A673 (cell line): ENCODE measurements around the gene DNAJB2. TPM values are rescaled to one million over a fixed set of nuclear protein-coding genes. Genes with fewer than 3 reads are reported as not detected.
"Not testable (repeated sequence)": the region's sequence is repeated elsewhere in the genome, so short reads cannot be mapped to it uniquely, and the experiment has no call there.

Experiments
- BruUV-seq: library from RNA; stranded (reverse); fragments of 400-500 nt; replicated peaks from 2 replicates; lab custom pipeline; 2021; lab: Mats Ljungman, UMichigan
- CTCF ChIA-PET: fragments of 300-600 bp; sonication (Branson Sonifier 250); formaldehyde crosslinking; loops from one replicate; lab custom pipeline; 2022; ENCODE audit warnings: antibody characterized with exemption; lab: Charles Lee
- POLR2A ChIA-PET: fragments of 300-600 bp; sonication (Branson Sonifier 250); formaldehyde crosslinking; loops from one replicate; lab custom pipeline; 2022; ENCODE audit warnings: antibody characterized with exemption; ENCODE audit not compliant: low non-redundant PET; lab: Charles Lee
- DNase-seq: peaks from one replicate; pipeline ENCODE4 v3.0.0-alpha.2; 2015; ENCODE audit warnings: low spot score
- H3K27ac ChIP-seq: fragments of 200-600 bp; sonication (generic); 2 replicates; pipeline ENCODE4 v1.5.1; 2016; ENCODE audit warnings: mixed run types, low read depth, mild to moderate bottlenecking, mixed read lengths, antibody characterized with exemption, low read length; ENCODE audit not compliant: poor library complexity, severe bottlenecking
- H3K27me3 ChIP-seq: fragments of 200-600 bp; sonication (generic); replicated peaks from 2 replicates; pipeline ENCODE4 v1.6.1; 2017; ENCODE audit warnings: mixed run types, low read depth, mild to moderate bottlenecking, mixed read lengths, antibody characterized with exemption, low read length; ENCODE audit not compliant: insufficient read depth, poor library complexity
- H3K36me3 ChIP-seq: fragments of 200-600 bp; sonication (generic); 2 replicates; pipeline ENCODE4 v1.6.1; 2016; ENCODE audit warnings: mixed run types, mild to moderate bottlenecking, mixed read lengths, antibody characterized with exemption, low read length; ENCODE audit not compliant: insufficient read depth, poor library complexity, severe bottlenecking
- H3K4me1 ChIP-seq: fragments of 200-600 bp; sonication (generic); 2 replicates; pipeline ENCODE4 v1.6.1; 2017; ENCODE audit warnings: mixed run types, mild to moderate bottlenecking, mixed read lengths, antibody characterized with exemption, low read length; ENCODE audit not compliant: insufficient read depth, poor library complexity, severe bottlenecking
- H3K4me3 ChIP-seq: fragments of 200-600 bp; sonication (generic); 2 replicates; pipeline ENCODE4 v1.5.1; 2016; ENCODE audit warnings: low read depth, mixed run types, mild to moderate bottlenecking, mixed read lengths, low read length; ENCODE audit not compliant: poor library complexity, severe bottlenecking
- H3K9me3 ChIP-seq: fragments of 200-600 bp; sonication (generic); 2 replicates; pipeline ENCODE4 v1.6.1; 2016; ENCODE audit warnings: mixed run types, low read depth, mild to moderate bottlenecking, mixed read lengths, antibody characterized with exemption, low read length; ENCODE audit not compliant: poor library complexity, severe bottlenecking
- CTCF ChIP-seq: fragments of 300-800, 200-600 bp; sonication (generic); conservative IDR thresholded peaks from 2 replicates; pipeline ENCODE4 v1.5.1; 2017; ENCODE audit warnings: low read depth, mild to moderate bottlenecking, antibody characterized with exemption, low read length, moderate library complexity, mixed read lengths
- EZH2 ChIP-seq: fragments of 200-600 bp; sonication (generic); IDR thresholded peaks from 2 replicates; pipeline ENCODE4 v1.6.1; 2017; ENCODE audit warnings: borderline replicate concordance, low read depth, mild to moderate bottlenecking, mixed read lengths, antibody characterized with exemption, low read length; ENCODE audit not compliant: poor library complexity, severe bottlenecking
- intact Hi-C: fragments of 100-400 bp; cut with micrococcal nuclease; formaldehyde crosslinking; loops from one replicate; pipeline ENCODE4 v1.10.0; 2022; ENCODE audit not compliant: unreplicated experiment
- total RNA-seq: library from RNA; stranded (reverse); gene quantifications from 2 replicates; pipeline ENCODE4 v1.2.3, GENCODE V29; 2021

The DNAJB2 gene
- total RNA-seq, 1 experiment from 2014 or later: 24.4 TPM

- intact Hi-C loops: no loop called here
- TF ChIP-seq EZH2 (no peak), CTCF (no peak)
- no peaks in the 10 kb centered on the region for H3K4me1 ChIP-seq
- no peaks in the 10 kb centered on the region for H3K9me3 ChIP-seq
- H3K4me3 ChIP-seq: no peak within 1 kb of the TSS
- no TSS peak for BruUV-seq
- CTCF ChIA-PET: no interaction called here
- H3K27me3 ChIP-seq: peaks cover 59% of the 10 kb centered on the region
- DNase-seq: peak; percentile 29
- POLR2A ChIA-PET: no interaction called here
- no peaks in the 10 kb centered on the region for H3K36me3 ChIP-seq
- no peak within 1 kb of the TSS for H3K27ac ChIP-seq
Measured at GRCh38 chr2:219309278-219309677, 30.1 kb downstream of the DNAJB2 start, which contains the start of gene PTPRN. Gene PTPRN (minus strand): TSS chr2:219309401. CDS start chr2:219309332, 69 bp downstream.

GRCh38 chr2:219312683-219313263, 33.6 kb downstream of the DNAJB2 start:
- intact Hi-C loops, DNase-seq, H3K4me1 ChIP-seq, H3K4me3 ChIP-seq, H3K9me3 ChIP-seq, H3K36me3 ChIP-seq, POLR2A ChIA-PET, H3K27ac ChIP-seq, CTCF ChIA-PET, BruUV-seq: not testable (repeated sequence)
- H3K27me3 ChIP-seq: peaks cover 36% of the 10 kb centered on the region

GRCh38 chr2:219314804-219315468, 35.8 kb downstream of the DNAJB2 start:
- no TSS peak for BruUV-seq
- intact Hi-C loops: no loop called here
- no peak overlapping the region for H3K4me3 ChIP-seq
- TF ChIP-seq CTCF (no peak), EZH2 (no peak)
- no peaks in the 10 kb centered on the region for H3K36me3 ChIP-seq
- DNase-seq: no peak
- H3K27me3 ChIP-seq: peaks cover 26% of the 10 kb centered on the region
- POLR2A ChIA-PET: interaction anchor here (0.6 kb wide), 1 partner anchor 9 kb away, joined by 3 read pairs; no protein-coding TSS in a partner anchor
- no peaks in the 10 kb centered on the region for H3K4me1 ChIP-seq
- CTCF ChIA-PET: no interaction called here
- H3K27ac ChIP-seq: no peak overlapping the region
- H3K9me3 ChIP-seq: no peaks in the 10 kb centered on the region
